SW480 (cell line): ENCODE measurements around the gene RBM15.
A peak's percentile ranks its signal among the peaks of the same experiment; 100 is the strongest.

ENCODE experiments used
- DNase-seq: peaks from one replicate; pipeline ENCODE4 v3.0.0-alpha.2; 2016; ENCODE audit warnings: low spot score

The RBM15 gene

DNA sequence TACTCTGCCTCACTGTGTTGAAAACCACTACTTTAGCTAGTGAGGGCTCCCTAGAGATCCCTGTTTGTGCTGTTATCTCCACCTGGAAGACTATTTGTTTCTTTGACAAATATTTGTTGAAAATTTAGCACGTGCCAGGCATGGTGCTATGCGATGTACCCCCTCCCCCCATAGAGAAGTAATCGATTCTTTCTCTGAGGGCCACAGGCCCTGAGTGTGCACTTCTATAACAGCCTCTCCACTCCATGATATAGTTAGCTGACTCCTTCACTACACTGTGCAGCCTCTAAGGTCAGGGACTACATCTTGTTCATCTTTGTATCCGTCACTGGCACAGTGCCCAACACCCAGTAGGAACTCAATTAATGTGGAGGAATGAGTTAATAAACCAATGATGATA, 17.3 kb upstream of the RBM15 start:
- no peak for DNase-seq

- DNase-seq, result no peak
Observed at GRCh38 chr1:110324667-110325066, 14.5 kb upstream of the RBM15 start.

DNA sequence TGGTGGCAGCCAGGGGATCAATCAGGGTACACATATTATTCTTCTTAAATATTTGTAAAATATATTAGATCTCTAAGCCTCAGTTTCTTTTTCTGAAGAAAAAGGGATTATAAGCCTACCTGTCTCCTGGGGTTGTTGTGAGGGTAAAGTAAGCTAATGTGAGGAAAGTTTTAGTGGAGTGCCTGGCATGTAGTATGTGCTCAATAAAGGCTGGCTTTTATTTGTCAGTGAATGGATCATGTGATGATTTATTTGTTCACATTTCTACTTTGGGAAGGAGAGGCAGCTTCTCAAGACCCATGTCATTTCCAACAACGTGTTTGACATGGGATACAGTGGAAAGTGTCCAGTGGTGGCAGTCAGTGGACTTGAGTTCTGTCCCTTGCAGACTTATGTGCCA, 12.4 kb upstream of the RBM15 start:
- no peak for DNase-seq

DNA sequence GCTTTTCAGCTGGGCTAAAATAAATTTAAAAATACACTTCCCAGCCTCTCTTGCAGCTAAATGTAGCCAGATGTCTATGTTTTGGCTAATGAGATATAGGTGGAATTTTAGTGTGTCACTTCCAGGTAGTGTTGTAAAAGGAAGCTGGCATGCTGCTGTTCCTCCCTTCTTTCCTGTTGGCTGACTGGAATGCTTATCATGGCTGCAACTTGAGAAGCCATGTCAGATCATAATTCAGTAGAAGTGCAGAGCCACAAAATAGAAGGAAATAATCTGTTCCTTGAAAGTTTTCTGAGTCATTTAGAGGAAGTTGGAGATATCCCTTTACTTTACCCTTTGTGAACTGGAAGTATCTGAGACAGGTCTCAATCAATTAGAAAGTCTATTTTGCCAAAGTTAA, 10.9 kb upstream of the RBM15 start:
- no peak for DNase-seq

DNA sequence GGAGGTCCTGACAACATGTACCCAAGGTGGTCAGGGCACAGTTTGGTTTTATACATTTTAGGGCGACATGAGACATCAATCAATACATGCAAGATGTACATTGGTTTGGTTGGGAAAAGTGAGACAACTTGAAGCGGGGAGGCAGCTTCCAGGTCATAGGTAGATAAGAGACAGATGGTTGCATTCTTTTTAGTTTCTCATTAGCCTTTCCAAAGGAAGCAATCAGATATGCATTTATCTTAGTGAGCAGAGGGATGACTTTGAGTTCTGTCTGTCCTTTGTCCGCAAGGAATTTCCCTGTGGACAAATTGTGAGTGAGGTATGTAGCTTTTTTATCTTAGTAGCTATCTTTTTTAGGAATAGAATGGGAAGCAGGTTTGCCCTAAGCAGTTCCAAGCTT, 10.5 kb upstream of the RBM15 start:
- DNase-seq, result no peak

- DNase-seq, result no peak
Observed at GRCh38 chr1:110335265-110335664, 3.9 kb upstream of the RBM15 start.

- DNase-seq, result peak; percentile 63
Observed at GRCh38 chr1:110336300-110337039, 2.7 kb upstream of the RBM15 start.

DNA sequence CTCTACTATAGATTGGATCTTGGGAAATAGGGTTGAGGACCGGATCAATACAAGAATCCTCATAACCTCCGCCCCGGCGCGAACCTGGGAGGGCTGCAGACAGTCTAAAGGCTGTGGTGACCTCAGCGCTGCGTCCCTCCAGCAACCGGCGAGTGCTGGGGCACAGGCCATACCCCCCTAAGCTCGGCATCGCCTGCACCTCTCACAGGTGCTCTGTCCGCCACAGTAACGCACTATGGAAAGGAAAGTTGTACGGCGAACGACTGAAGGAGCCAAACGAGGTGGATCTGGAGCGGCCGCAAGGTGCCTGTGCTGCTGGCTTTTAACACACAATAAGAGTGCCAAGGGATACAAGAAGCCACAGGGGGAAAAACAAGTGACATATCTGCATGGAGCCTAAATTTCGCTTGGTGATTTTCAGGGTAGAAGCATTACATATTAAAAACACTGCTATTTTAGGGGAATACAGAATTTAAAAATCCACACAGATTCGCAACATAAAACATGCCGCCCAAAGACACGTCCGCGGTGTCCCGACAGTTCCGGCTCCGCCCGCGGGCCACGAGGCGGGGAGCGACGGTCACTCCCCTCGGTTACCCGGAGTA, 1.4 kb upstream of the RBM15 start:
- peak; percentile 63 for DNase-seq

- DNase-seq, result peak; percentile 100
Observed at GRCh38 chr1:110338309-110338885, 780 bp upstream of the RBM15 start.

DNA sequence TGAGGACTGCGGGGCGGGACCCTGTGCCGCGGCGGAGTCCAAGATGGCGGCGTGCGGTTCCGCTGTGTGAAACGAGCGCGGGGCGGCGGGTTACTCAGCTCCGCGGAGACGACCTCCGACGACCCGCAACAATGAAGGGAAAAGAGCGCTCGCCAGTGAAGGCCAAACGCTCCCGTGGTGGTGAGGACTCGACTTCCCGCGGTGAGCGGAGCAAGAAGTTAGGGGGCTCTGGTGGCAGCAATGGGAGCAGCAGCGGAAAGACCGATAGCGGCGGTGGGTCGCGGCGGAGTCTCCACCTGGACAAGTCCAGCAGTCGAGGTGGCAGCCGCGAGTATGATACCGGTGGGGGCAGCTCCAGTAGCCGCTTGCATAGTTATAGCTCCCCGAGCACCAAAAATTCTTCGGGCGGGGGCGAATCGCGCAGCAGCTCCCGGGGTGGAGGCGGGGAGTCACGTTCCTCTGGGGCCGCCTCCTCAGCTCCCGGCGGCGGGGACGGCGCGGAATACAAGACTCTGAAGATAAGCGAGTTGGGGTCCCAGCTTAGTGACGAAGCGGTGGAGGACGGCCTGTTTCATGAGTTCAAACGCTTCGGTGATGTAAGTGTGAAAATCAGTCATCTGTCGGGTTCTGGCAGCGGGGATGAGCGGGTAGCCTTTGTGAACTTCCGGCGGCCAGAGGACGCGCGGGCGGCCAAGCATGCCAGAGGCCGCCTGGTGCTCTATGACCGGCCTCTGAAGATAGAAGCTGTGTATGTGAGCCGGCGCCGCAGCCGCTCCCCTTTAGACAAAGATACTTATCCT, 430 bp downstream of the RBM15 start:
- peak; percentile 20 for DNase-seq

DNA sequence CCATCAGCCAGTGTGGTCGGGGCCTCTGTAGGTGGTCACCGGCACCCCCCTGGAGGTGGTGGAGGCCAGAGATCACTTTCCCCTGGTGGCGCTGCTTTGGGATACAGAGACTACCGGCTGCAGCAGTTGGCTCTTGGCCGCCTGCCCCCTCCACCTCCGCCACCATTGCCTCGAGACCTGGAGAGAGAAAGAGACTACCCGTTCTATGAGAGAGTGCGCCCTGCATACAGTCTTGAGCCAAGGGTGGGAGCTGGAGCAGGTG, 961 bp downstream of the RBM15 start:
- DNase-seq, result no peak

DNA sequence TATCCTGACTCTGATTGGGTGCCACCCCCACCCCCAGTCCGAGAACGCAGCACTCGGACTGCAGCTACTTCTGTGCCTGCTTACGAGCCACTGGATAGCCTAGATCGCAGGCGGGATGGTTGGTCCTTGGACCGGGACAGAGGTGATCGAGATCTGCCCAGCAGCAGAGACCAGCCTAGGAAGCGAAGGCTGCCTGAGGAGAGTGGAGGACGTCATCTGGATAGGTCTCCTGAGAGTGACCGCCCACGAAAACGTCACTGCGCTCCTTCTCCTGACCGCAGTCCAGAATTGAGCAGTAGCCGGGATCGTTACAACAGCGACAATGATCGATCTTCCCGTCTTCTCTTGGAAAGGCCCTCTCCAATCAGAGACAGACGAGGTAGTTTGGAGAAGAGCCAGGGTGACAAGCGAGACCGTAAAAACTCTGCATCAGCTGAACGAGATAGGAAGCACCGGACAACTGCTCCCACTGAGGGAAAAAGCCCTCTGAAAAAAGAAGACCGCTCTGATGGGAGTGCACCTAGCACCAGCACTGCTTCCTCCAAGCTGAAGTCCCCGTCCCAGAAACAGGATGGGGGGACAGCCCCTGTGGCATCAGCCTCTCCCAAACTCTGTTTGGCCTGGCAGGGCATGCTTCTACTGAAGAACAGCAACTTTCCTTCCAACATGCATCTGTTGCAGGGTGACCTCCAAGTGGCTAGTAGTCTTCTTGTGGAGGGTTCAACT, 2.1 kb downstream of the RBM15 start:
- no peak for DNase-seq

GRCh38 chr1:110341872-110342331, 2.7 kb downstream of the RBM15 start:
- DNase-seq, result no peak

DNA sequence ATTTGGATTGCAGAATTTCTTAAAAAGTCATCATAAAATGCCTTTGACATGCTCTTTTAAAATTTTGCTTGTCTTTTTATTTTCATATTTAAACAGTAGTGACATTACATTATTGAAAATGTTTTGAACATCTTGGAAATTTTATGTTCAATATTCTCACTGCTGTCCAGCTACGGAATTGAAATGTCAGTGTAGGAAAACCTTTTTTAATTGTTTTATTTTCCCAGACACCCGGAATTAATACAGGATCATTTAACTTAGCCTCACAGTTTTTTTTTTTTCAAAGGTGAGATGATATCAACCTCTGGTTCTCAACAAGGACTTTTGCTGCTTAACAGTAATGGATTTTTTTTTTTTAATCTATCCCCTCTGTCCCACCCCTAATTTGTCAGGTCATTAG, 4.1 kb downstream of the RBM15 start:
- DNase-seq, result no peak

DNA sequence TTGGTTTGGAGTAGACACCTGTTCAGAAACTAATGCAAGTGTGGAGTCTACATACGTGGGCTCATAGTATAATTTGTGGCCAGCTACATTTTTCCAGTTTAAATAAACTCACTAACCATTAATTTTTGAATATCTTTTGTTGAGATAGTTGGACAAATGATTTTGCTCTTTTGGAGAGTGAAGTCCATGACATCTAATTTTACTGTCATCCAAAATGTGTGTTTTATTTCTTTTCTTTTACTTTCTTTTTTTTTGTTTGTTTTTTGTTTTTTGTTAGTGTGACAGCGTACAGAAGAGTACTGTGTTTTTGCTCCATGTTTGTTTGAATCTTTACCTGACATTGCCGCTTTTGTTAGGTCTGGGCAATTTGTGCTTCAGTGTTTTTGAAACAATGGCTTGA, 5.0 kb downstream of the RBM15 start:
- no peak for DNase-seq

DNA sequence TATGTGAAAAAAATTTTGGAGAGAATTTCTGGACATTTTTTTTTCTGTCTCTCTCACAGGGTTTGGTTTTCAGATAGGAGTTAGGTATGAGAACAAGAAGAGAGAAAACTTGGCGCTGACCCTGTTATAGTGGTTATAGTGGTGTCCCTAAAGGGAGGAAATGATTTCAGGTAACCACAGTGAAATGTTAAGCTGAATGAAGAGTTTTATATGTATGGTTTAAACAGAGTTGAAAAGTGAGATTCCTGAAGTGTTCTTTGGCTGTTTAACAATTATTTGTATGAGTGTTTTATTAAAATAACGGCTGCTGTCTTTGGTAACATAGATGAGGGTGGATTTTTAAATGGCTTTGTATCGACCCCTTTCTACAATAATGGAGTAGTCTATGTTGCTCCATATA, 6.3 kb downstream of the RBM15 start:
- DNase-seq, result no peak

DNA sequence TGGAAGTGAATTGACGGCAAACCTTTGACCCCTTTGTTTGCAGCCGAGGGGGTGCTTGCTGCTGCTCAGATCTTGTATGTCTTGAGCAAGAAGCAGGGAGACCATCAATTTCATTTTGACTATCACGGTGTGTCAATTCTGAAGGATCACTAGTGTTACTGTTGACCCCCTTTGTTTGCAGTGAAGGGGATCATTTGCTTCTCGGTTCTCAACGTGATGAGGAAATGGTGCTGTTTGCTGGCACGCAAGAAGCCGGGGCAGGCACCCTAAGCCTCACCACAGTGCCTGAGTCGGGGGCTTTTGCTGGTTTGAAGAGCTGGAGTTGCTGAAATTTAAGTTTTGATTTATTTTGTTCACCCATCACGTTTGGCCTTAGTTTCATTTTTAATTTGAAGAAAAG, 7.5 kb downstream of the RBM15 start:
- no peak for DNase-seq

- DNase-seq, result no peak
Observed at GRCh38 chr1:110347182-110347893, 8.2 kb downstream of the RBM15 start.

DNA sequence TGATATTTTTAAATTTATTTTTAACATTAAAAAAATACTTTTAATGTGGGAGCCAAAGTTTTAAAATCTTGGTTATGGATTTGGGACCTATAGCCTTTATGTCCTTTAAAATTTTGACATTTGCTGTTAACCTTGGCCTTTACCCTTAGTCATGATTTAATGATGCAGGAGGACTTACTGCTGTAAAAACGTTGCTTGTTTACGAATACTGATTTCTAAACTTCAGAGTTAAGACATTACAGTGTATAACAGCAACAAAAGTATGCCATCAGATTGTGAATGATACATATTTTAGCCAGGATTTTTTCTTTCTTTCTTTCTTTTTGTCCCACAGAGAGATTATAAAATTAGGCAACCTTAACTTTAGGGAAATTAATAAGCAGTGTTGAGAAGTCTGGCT, 8.9 kb downstream of the RBM15 start:
- DNase-seq, result no peak

- DNase-seq, result no peak
Observed at GRCh38 chr1:110348771-110349170, 9.6 kb downstream of the RBM15 start.

GRCh38 chr1:110350360-110350759, 11.2 kb downstream of the RBM15 start:
- no peak for DNase-seq

GRCh38 chr1:110355321-110355720, 16.1 kb downstream of the RBM15 start:
- no peak for DNase-seq
